H9 (cell line): ENCODE results near the gene CTDSPL. TPM values are rescaled to one million over a fixed set of nuclear protein-coding genes. Genes with fewer than 3 reads are reported as not detected.

ENCODE experiments used
- microRNA-seq: library from miRNA; unstranded; fragments of <30 nt; microRNA quantifications from one replicate; pipeline ENCODE4, GENCODE V29; 2020; ENCODE audit warnings: borderline microRNAs expressed
- total RNA-seq: library from RNA; stranded (reverse); gene quantifications from 2 replicates; pipeline ENCODE4 v1.2.1, GENCODE V29; 2021

The CTDSPL gene
- total RNA-seq, 1 experiment from 2014 or later = 20.8 TPM

Small RNA genes lying within 50 kb of the gene (microRNA-seq; reads per million reads assigned to microRNA genes)
- 1.3 reads per million, percentile 7 among the genes with 10 or more reads in this experiment for gene MIR26A1

Other genes with a start within 250 kb of the CTDSPL start
- 3.2 and 3.8 TPM in 2 replicates for gene VILL, start 128.9 kb downstream of the CTDSPL start, total RNA-seq
- gene PLCD1, start 167.8 kb downstream of the CTDSPL start, total RNA-seq = 27.1 and 36.9 TPM in 2 replicates
- 2.0 and 2.1 TPM in 2 replicates for gene DLEC1, start 177.3 kb downstream of the CTDSPL start, total RNA-seq